Keratinocyte (primary cell): Measurements from ENCODE around the gene SH3PXD2A. TPM values are rescaled to one million over a fixed set of nuclear protein-coding genes. Genes with fewer than 3 reads are reported as not detected.

ENCODE experiments used
- DNase-seq: peaks from one replicate; pipeline ENCODE4 v3.0.0-alpha.2; 2011; ENCODE audit warnings: low read depth, missing footprints, low spot score
- FAIRE-seq: peaks from 2 replicates; lab custom pipeline; 2011; peaks lifted over from hg19 to GRCh38; lab: Jason Lieb, UNC
- H2AFZ ChIP-seq: 2 replicates; pipeline ENCODE4 v1.6.0; 2012; ENCODE audit warnings: low read length, control low read depth, inconsistent platforms; ENCODE audit not compliant: control insufficient read depth
- H3K27ac ChIP-seq: 2 replicates; pipeline ENCODE4 v1.5.1; 2011; ENCODE audit warnings: low read length; ENCODE audit not compliant: control insufficient read depth, insufficient read depth
- H3K27me3 ChIP-seq: 3 replicates; pipeline ENCODE4 v1.6.0; 2011; ENCODE audit warnings: low read length; ENCODE audit not compliant: control insufficient read depth, insufficient read depth; ENCODE audit errors: extremely low read depth
- H3K36me3 ChIP-seq, 2 experiments: 2 replicates in 1 of 2; 3 replicates in 1 of 2; pipeline ENCODE4 v1.5.1; 2011; ENCODE audit warnings: low read length in 2 of 2, mild to moderate bottlenecking in 1 of 2; ENCODE audit not compliant: control insufficient read depth in 2 of 2, insufficient read depth in 2 of 2; ENCODE audit errors: extremely low read depth in 1 of 2
- H3K4me1 ChIP-seq: 3 replicates; pipeline ENCODE4 v1.5.1; 2011; ENCODE audit warnings: low read length; ENCODE audit not compliant: control insufficient read depth, insufficient read depth; ENCODE audit errors: extremely low read depth
- H3K4me2 ChIP-seq: 3 replicates; pipeline ENCODE4 v1.6.0; 2011; ENCODE audit warnings: low read depth, low read length; ENCODE audit not compliant: control insufficient read depth, insufficient read depth; ENCODE audit errors: extremely low read depth
- H3K4me3 ChIP-seq, 3 experiments: fragments of 200-600 bp in 1 of 3; sonication (generic) in 1 of 3; 2 replicates in 2 of 3; 3 replicates in 1 of 3; pipeline ENCODE4 v1.5.1; 2011 to 2016; ENCODE audit warnings: low read length in 3 of 3, mild to moderate bottlenecking in 3 of 3, control low read depth in 2 of 3, inconsistent platforms in 1 of 3, low read depth in 1 of 3, mixed read lengths in 1 of 3, mixed run types in 1 of 3, moderate library complexity in 1 of 3; ENCODE audit not compliant: control insufficient read depth in 2 of 3, insufficient read depth in 2 of 3; ENCODE audit errors: extremely low read depth in 1 of 3
- H3K79me2 ChIP-seq: 2 replicates; pipeline ENCODE4 v1.6.0; 2012; ENCODE audit warnings: low read length; ENCODE audit not compliant: control insufficient read depth, insufficient read depth
- H3K9ac ChIP-seq: 3 replicates; pipeline ENCODE4 v1.6.0; 2011; ENCODE audit warnings: low read length; ENCODE audit not compliant: control insufficient read depth, insufficient read depth; ENCODE audit errors: extremely low read depth
- H3K9me1 ChIP-seq: 3 replicates; pipeline ENCODE4 v1.6.0; 2011; ENCODE audit warnings: low read length; ENCODE audit not compliant: control insufficient read depth, insufficient read depth; ENCODE audit errors: extremely low read depth
- H3K9me3 ChIP-seq: 2 replicates; pipeline ENCODE4 v1.5.1; 2012; ENCODE audit warnings: low read depth, low read length; ENCODE audit not compliant: control insufficient read depth
- H4K20me1 ChIP-seq: 3 replicates; pipeline ENCODE4 v1.6.0; 2011; ENCODE audit warnings: low read length; ENCODE audit not compliant: control insufficient read depth, insufficient read depth; ENCODE audit errors: extremely low read depth
- CTCF ChIP-seq, 3 experiments: IDR thresholded peaks in 1 of 3; conservative IDR thresholded peaks in 1 of 3; optimal IDR thresholded peaks in 1 of 3; 2 replicates in 2 of 3; 3 replicates in 1 of 3; pipeline versions ENCODE3 to v1.5.1; 2011; ENCODE audit warnings: low read length in 3 of 3, mild to moderate bottlenecking in 3 of 3, moderate library complexity in 2 of 3, control low read depth in 1 of 3, inconsistent platforms in 1 of 3; ENCODE audit not compliant: insufficient read depth in 2 of 3; ENCODE audit errors: extremely low read depth in 1 of 3
- EZH2 ChIP-seq: IDR thresholded peaks from one replicate; pipeline ENCODE4 v1.6.1; 2012; ENCODE audit warnings: inconsistent platforms, mild to moderate bottlenecking, low read length, moderate library complexity
- dilution Hi-C: fragments of 300-500 bp; cut with MboI; formaldehyde crosslinking; loops from one replicate; pipeline ENCODE4 v1.7.0; 2020; ENCODE audit warnings: low sequenced_read_pairs; ENCODE audit not compliant: extremely low pct_ligation_motif_present
- polyA plus RNA-seq, 5 experiments: library from polyadenylated mRNA; depleted of rRNA in 3 of 5; stranded (reverse) in 3 of 5; stranded (forward) in 1 of 5; unstranded in 1 of 5; fragments of >200 nt; gene quantifications; 1 replicate in 1 of 5; 2 replicates in 3 of 5; 3 replicates in 1 of 5; pipeline versions ENCODE4 v1.2.1 to v1.2.3, GENCODE V29; 2011 to 2012; ENCODE audit warnings: missing spikeins in 2 of 5, low read depth in 1 of 5, low replicate concordance in 1 of 5

The SH3PXD2A gene
- polyA plus RNA-seq, 1 donor (not counting 4 experiments of a cell fraction or from before 2014, with no cell fraction given) = 33.9 TPM

DNA sequence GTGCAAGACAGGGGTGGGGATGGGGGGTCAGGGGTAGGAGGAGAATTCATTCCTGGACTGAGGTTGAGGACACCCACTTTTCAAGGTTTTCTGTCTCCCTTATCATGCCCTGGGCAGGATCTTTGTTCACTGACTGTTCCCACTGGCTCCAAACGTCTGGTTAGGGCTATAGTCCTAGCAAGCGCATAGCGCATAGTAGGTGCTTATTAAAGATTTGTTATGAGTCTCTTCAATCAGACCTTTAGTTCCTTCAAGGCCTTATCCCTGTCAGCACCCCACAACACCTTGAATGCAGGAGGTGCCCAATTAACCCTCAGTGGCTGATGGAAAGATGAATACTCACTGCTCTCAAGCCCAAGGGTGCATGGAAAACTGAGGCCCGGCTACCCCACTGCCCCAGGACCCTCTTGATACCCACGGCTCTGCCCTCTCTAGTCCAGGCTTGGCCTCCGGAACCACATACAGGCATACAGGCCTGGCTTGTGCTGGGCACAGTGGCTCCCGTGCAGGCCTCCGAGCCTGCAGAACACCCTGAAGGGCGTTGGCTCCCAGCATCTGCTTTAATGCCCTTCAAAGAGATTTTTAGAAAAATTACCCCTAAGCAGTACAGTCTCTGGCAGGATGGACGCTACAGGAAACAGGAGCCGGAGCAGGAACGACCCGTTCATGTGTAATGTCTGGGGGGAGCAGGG, 177.7 kb downstream of the SH3PXD2A start:
- Histone ChIP-seq H4K20me1 (peaks cover 6% of the 10 kb centered on the region), H3K4me2 (no peak overlapping the region), H3K36me3 (peaks cover 24 to 45% of the 10 kb centered on the region in 2 experiments), H3K4me3 (no peak overlapping the region), H3K9ac (peak overlapping the region; percentile 52), H2AFZ (no peak overlapping the region), H3K27me3 (no peaks in the 10 kb centered on the region), H3K9me3 (no peaks in the 10 kb centered on the region), H3K79me2 (peaks cover 49% of the 10 kb centered on the region), H3K9me1 (peaks cover 12% of the 10 kb centered on the region), H3K4me1 (peaks cover 36% of the 10 kb centered on the region), H3K27ac (peak overlapping the region; percentile 75)
- no peak for TF ChIP-seq EZH2
- TF ChIP-seq CTCF (optimal IDR thresholded peaks at IDR 0.05 in 1 of 3, IDR thresholded peaks at IDR 0.05 in 1 of 3, conservative IDR thresholded peaks at IDR 0.05 in 1 of 3; ENCODE audit: extremely low read depth in 1 of 3, insufficient read depth in 2 of 3, low read length in 3 of 3) = no peak
- FAIRE-seq = no peak
- dilution Hi-C loops = no loop called here
- DNase-seq = no peak

DNA sequence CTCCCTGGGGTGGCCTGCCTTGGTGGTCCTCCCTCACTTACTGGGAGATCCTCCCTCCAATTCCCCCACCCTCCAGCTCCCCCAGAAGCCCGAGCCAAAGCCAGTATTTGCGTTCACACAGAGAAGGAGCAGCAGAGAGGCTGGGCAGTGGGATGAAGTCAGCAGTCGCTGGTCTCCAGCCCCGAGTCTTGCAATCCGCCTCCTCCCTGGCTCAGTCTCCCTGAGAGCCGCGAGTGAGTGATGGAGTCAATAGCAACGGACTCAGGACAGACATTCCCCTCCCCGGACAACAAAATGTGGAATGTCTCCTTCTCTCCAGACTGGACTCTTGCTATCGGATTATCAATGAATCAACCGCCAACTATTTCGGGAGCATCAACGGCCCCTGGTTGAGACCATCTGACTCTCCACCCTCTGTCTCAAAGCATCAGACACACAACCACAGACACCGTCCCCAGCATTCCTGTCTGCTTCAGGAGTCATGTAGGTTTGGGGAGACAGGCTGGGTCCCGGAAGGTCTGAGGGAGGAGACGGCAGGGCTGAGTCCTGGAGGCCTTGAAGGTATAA, 178.4 kb downstream of the SH3PXD2A start:
- no peak overlapping the region for H2AFZ ChIP-seq
- peaks cover 53% of the 10 kb centered on the region for H3K79me2 ChIP-seq
- H3K9me3 ChIP-seq = no peaks in the 10 kb centered on the region
- no peak for TF ChIP-seq CTCF (optimal IDR thresholded peaks at IDR 0.05 in 1 of 3, IDR thresholded peaks at IDR 0.05 in 1 of 3, conservative IDR thresholded peaks at IDR 0.05 in 1 of 3; ENCODE audit: extremely low read depth in 1 of 3, insufficient read depth in 2 of 3, low read length in 3 of 3)
- TF ChIP-seq EZH2 = no peak
- no peaks in the 10 kb centered on the region for H3K27me3 ChIP-seq
- peaks cover 6% of the 10 kb centered on the region for H4K20me1 ChIP-seq
- H3K9me1 ChIP-seq = peaks cover 12% of the 10 kb centered on the region
- FAIRE-seq (no peak), DNase-seq (no peak)
- H3K4me1 ChIP-seq = peaks cover 36% of the 10 kb centered on the region
- peak overlapping the region; percentile 63 for H3K4me2 ChIP-seq
- dilution Hi-C loops = no loop called here
- H3K4me3 ChIP-seq = peak overlapping the region in 1 of 3 experiments; percentile 39
- H3K27ac ChIP-seq = peak overlapping the region; percentile 75
- H3K9ac ChIP-seq = peak overlapping the region; percentile 30
- peaks cover 27 to 48% of the 10 kb centered on the region in 2 experiments for H3K36me3 ChIP-seq
